Gastrocnemius medialis (tissue), 4 donors: Measurements from ENCODE around the gene TCERG1L. TPM values are rescaled to one million over a fixed set of nuclear protein-coding genes. Genes with fewer than 3 reads are reported as not detected.

Experiments
- ATAC-seq, 2 donors: fragments of 150-250 bp; one replicate each; pipeline ENCODE4 v1.9.1; 2016
- DNase-seq, 2 donors: peaks; one replicate each; pipeline ENCODE4 v3.0.0-alpha.2; 2019
- H3K27ac ChIP-seq, 4 donors: fragments of 200-600 bp; sonication (generic); 1 replicate in 1 of 4; 2 replicates in 3 of 4; pipeline ENCODE4 v1.5.1; 2016 to 2018; ENCODE audit warnings: mild to moderate bottlenecking in 2 of 4, moderate library complexity in 1 of 4
- H3K27me3 ChIP-seq, 3 donors: fragments of 200-600 bp; sonication (generic) in 2 of 3; 1 replicate in 1 of 3; 2 replicates in 2 of 3; pipeline versions ENCODE4 v1.5.1 to v1.6.0; 2016 to 2019; ENCODE audit warnings: mild to moderate bottlenecking in 1 of 3, moderate library complexity in 1 of 3
- H3K36me3 ChIP-seq, 2 donors: fragments of 200-600 bp; sonication (generic) in 1 of 2; one replicate each; pipeline ENCODE4 v1.5.1; 2017 to 2018
- H3K4me1 ChIP-seq, 2 donors: fragments of 200-600 bp; sonication (generic) in 1 of 2; one replicate each; pipeline ENCODE4 v1.5.1; 2016 to 2017; ENCODE audit warnings: mild to moderate bottlenecking in 2 of 2
- H3K4me3 ChIP-seq, 4 donors: fragments of 200-600 bp; sonication (generic) in 3 of 4; 1 replicate in 1 of 4; 2 replicates in 3 of 4; pipeline ENCODE4 v1.5.1; 2016 to 2019; ENCODE audit warnings: mild to moderate bottlenecking in 2 of 4
- H3K9me3 ChIP-seq, 3 donors: fragments of 200-600 bp; sonication (generic) in 2 of 3; 1 replicate in 1 of 3; 2 replicates in 2 of 3; pipeline ENCODE4 v1.5.1; 2016 to 2019
- POLR2A ChIP-seq, 2 donors: fragments of 450-650 bp; IDR thresholded peaks; one replicate each; pipeline ENCODE4 v1.6.1; 2017; ENCODE audit warnings: antibody characterized with exemption in 2 of 2, mild to moderate bottlenecking in 2 of 2, moderate library complexity in 2 of 2
- in situ Hi-C, 4 donors: fragments of 200-750 bp; cut with MboI; loops; one replicate each; pipeline versions ENCODE4 v1.15.0 to v1.8.0; 2017; ENCODE audit warnings: low sequenced_read_pairs in 4 of 4
- intact Hi-C: fragments of 100-400 bp; cut with DNase I; formaldehyde crosslinking; loops from one replicate; pipeline ENCODE4 v1.15.1; 2023; ENCODE audit warnings: low total_unique reads
- total RNA-seq, 4 donors: library from RNA; depleted of rRNA; stranded (reverse); fragments of >200 nt; gene quantifications; one replicate each; pipeline versions ENCODE4 v1.1.0 to v1.2.3, GENCODE V29; 2016
- TF ChIP-seq, protein P1 (sequence below), 5 experiments: fragments of 450-650 bp in 3 of 5; fragments of 200-600 bp in 2 of 5; sonication (generic) in 2 of 5; IDR thresholded peaks in 4 of 5; conservative IDR thresholded peaks in 1 of 5; 1 replicate in 4 of 5; 2 replicates in 1 of 5; pipeline ENCODE4 v1.5.1; 2016 to 2019; ENCODE audit warnings: antibody characterized with exemption in 5 of 5, mild to moderate bottlenecking in 3 of 5, moderate library complexity in 3 of 5

TCERG1L gene
- total RNA-seq, 4 donors from 2014 or later: not detected

DNA sequence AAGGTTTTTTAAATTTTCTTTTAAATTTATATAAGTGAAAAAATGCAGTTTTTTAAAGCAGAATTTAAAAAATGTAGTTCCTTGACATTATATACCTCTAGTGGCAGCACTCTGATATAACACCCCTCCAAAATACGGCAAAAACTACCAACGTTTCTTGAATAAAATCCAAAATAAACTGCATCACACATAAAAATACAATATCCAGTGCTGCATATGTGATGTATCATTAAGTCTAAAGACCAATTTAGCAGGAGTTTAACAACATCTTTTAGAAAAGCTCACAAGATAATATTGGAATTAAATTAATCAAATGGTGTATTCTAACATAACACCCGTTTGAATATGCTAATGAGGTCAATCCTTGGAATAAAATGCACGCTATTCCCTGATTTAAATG lies 1.4 kb downstream of the TCERG1L start:
- DNase-seq (no peak), ATAC-seq (no peak)
- no peak for TF ChIP-seq POLR2A (IDR thresholded peaks at IDR 0.05)
- TF ChIP-seq, protein P1, sequence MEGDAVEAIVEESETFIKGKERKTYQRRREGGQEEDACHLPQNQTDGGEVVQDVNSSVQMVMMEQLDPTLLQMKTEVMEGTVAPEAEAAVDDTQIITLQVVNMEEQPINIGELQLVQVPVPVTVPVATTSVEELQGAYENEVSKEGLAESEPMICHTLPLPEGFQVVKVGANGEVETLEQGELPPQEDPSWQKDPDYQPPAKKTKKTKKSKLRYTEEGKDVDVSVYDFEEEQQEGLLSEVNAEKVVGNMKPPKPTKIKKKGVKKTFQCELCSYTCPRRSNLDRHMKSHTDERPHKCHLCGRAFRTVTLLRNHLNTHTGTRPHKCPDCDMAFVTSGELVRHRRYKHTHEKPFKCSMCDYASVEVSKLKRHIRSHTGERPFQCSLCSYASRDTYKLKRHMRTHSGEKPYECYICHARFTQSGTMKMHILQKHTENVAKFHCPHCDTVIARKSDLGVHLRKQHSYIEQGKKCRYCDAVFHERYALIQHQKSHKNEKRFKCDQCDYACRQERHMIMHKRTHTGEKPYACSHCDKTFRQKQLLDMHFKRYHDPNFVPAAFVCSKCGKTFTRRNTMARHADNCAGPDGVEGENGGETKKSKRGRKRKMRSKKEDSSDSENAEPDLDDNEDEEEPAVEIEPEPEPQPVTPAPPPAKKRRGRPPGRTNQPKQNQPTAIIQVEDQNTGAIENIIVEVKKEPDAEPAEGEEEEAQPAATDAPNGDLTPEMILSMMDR (IDR thresholded peaks at IDR 0.05 in 4 of 5, conservative IDR thresholded peaks at IDR 0.05 in 1 of 5): no peak

DNA sequence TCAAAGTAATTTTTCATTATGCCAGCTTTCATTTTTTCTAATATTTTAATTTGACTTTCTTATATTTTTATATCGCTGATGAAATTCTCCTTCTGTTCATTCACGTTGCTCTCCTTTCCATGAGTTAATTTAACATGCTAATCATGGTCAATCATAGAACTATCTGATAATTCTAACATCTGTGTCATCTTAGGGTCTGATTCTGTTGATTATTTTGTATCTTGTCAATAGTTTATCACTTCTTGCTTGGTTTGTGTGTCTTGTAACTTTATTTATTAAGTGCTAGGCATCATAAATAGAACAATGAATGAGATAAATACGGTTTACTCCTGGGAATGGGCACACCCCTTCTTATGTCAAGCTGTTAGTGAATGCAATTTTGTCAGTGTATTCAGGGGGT lies 11.0 kb downstream of the TCERG1L start:
- Histone ChIP-seq H3K36me3 (no peaks in the 10 kb centered on the region), H3K4me3 (no peak overlapping the region), H3K9me3 (peaks cover 0 to 3% (median 0%) of the 10 kb centered on the region in 3 donors), H3K27me3 (peaks cover 0 to 4% (median 0%) of the 10 kb centered on the region in 3 donors), H3K27ac (no peak overlapping the region), H3K4me1 (no peaks in the 10 kb centered on the region)
- intact Hi-C loops (no loop called here), in situ Hi-C loops (no loop called here)
- ATAC-seq (no peak), DNase-seq (no peak)
- TF ChIP-seq POLR2A (IDR thresholded peaks at IDR 0.05): no peak
- TF ChIP-seq, protein P1 (IDR thresholded peaks at IDR 0.05 in 4 of 5, conservative IDR thresholded peaks at IDR 0.05 in 1 of 5): no peak

More for the DNA sequence above, 1.4 kb downstream of the TCERG1L start:
- no peak overlapping the region for H3K4me3 ChIP-seq
- intact Hi-C loops: no loop called here
- H3K4me1 ChIP-seq: no peaks in the 10 kb centered on the region
- H3K9me3 ChIP-seq: no peaks in the 10 kb centered on the region
- no peaks in the 10 kb centered on the region for H3K36me3 ChIP-seq
- H3K27me3 ChIP-seq: peaks cover 25 to 46% (median 45%) of the 10 kb centered on the region in 3 donors
- no peak overlapping the region for H3K27ac ChIP-seq
- in situ Hi-C loops: no loop called here

DNA sequence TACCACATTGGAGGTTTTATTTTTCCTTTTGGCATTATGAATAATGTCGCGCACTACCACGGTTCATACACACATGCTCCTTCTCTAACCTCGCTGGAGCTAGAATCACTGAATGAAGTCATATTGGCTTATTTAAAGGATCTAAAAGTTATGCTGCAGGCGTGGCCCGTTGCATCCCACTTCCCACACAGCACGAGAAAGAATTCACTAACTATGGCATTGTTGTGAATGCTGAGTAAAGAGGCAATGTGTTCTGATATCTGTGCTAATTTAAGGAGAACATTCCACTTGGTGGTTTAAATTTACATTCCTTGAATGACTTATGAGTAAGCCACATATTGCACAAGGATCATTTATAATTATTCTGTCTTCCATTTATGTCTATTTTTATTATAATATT lies 20.7 kb downstream of the TCERG1L start:
- Histone ChIP-seq H3K4me3 (no peak overlapping the region), H3K27me3 (no peaks in the 10 kb centered on the region), H3K36me3 (no peaks in the 10 kb centered on the region), H3K9me3 (no peaks in the 10 kb centered on the region), H3K4me1 (no peaks in the 10 kb centered on the region), H3K27ac (no peak overlapping the region)
- in situ Hi-C loops (no loop called here), intact Hi-C loops (no loop called here)
- TF ChIP-seq, protein P1 (IDR thresholded peaks at IDR 0.05 in 4 of 5, conservative IDR thresholded peaks at IDR 0.05 in 1 of 5): no peak
- TF ChIP-seq POLR2A (IDR thresholded peaks at IDR 0.05): no peak
- ATAC-seq (no peak), DNase-seq (no peak)

DNA sequence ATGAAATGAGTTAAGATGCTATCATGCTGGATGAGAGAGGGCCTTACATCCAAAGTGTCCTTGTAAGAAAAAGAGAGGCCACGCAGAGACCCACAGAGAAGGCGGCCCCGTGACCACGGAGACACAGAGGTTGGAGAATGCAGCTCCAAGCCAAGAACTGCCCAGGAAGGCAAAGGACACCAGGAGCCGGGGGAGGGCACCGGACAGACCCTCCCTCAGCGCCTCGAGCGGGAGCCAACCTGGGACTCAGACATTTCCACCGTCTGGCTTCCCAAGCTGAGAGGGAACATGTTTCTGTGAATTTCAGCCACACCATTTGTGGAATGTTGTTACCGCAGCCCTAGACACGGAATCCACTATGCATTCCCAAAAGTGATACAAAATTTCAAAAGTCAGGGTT lies 22.9 kb downstream of the TCERG1L start:
- in situ Hi-C loops: no loop called here
- no peak for TF ChIP-seq POLR2A (IDR thresholded peaks at IDR 0.05)
- TF ChIP-seq, protein P1 (IDR thresholded peaks at IDR 0.05 in 4 of 5, conservative IDR thresholded peaks at IDR 0.05 in 1 of 5): no peak

DNA sequence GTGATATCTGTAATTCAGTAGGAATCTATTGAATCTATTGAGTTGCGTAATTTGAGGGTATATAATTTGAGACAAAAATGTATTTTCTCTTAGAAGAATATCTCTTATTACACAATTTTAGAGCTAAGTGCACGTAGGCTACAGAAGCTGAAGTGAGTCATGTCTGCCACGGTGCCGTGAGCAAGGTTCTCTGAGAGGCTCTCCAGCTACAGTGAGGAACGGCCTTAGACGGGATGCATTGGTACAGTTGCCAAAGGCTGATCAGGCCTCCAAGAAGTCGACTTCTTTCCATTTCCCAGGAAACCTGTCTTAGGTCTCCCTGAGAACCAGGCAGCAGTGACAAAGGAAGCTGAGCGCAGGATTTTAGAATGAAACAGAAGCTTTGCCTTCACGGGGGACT lies 28.6 kb downstream of the TCERG1L start:
- H3K27ac ChIP-seq: no peak overlapping the region
- intact Hi-C loops (no loop called here), in situ Hi-C loops (no loop called here)
- DNase-seq: no peak
- no peak overlapping the region for H3K4me3 ChIP-seq
- no peak for ATAC-seq
- H3K9me3 ChIP-seq: no peaks in the 10 kb centered on the region
- no peaks in the 10 kb centered on the region for H3K4me1 ChIP-seq
- TF ChIP-seq POLR2A (IDR thresholded peaks at IDR 0.05): no peak
- TF ChIP-seq, protein P1 (IDR thresholded peaks at IDR 0.05 in 4 of 5, conservative IDR thresholded peaks at IDR 0.05 in 1 of 5): no peak
- H3K27me3 ChIP-seq: no peaks in the 10 kb centered on the region
- no peaks in the 10 kb centered on the region for H3K36me3 ChIP-seq

More for the DNA sequence above, 22.9 kb downstream of the TCERG1L start:
- intact Hi-C loops: no loop called here
- no peak for DNase-seq
- H3K9me3 ChIP-seq: no peaks in the 10 kb centered on the region
- H3K27me3 ChIP-seq: no peaks in the 10 kb centered on the region
- H3K36me3 ChIP-seq: no peaks in the 10 kb centered on the region
- H3K4me3 ChIP-seq: no peak overlapping the region
- H3K27ac ChIP-seq: no peak overlapping the region
- no peaks in the 10 kb centered on the region for H3K4me1 ChIP-seq
- ATAC-seq: no peak
